RWPE1 (cell line): Measurements from ENCODE around the gene TCTN1.
"Not testable (repeated sequence)": the region's sequence is repeated elsewhere in the genome, so short reads cannot be mapped to it uniquely, and the experiment has no call there.

Source experiments
- CTCF ChIA-PET: fragments of 350-600 bp; sonication (Branson Sonifier 250); formaldehyde crosslinking; extraction: SDS; loops from one replicate; lab custom pipeline; 2021; lab: Yijun Ruan, JAX
- POLR2A ChIA-PET: fragments of 400-600 bp; formaldehyde crosslinking; extraction: SDS; loops from one replicate; lab custom pipeline; 2020; ENCODE audit warnings: antibody characterized with exemption; ENCODE audit not compliant: low non-redundant PET; lab: Yijun Ruan, JAX
- DNase-seq: peaks from one replicate; pipeline ENCODE4 v3.0.0; 2012; ENCODE audit warnings: low spot score
- H3K27ac ChIP-seq: fragments of 450-650 bp; 2 replicates; pipeline ENCODE4 v1.5.1; 2017
- TF ChIP-seq, protein P1 (sequence below): fragments of 450-650 bp; conservative IDR thresholded peaks from 2 replicates; pipeline ENCODE4 v1.5.1; 2017; ENCODE audit warnings: low read depth, mild to moderate bottlenecking

The TCTN1 gene

GRCh38 chr12:110600254-110600653, 13.7 kb upstream of the TCTN1 start:
- no peak overlapping the region for H3K27ac ChIP-seq
- peak; percentile 58 for DNase-seq
- CTCF ChIA-PET, result interaction anchor here (0.7 to 4.1 kb wide), 10 partner anchors 15 to 317 kb away, joined by 3 to 29 read pairs (median 5); partner anchors contain the start of genes ARPC3, FAM216A and GPN3
- POLR2A ChIA-PET, result no interaction called here
- TF ChIP-seq, protein P1, sequence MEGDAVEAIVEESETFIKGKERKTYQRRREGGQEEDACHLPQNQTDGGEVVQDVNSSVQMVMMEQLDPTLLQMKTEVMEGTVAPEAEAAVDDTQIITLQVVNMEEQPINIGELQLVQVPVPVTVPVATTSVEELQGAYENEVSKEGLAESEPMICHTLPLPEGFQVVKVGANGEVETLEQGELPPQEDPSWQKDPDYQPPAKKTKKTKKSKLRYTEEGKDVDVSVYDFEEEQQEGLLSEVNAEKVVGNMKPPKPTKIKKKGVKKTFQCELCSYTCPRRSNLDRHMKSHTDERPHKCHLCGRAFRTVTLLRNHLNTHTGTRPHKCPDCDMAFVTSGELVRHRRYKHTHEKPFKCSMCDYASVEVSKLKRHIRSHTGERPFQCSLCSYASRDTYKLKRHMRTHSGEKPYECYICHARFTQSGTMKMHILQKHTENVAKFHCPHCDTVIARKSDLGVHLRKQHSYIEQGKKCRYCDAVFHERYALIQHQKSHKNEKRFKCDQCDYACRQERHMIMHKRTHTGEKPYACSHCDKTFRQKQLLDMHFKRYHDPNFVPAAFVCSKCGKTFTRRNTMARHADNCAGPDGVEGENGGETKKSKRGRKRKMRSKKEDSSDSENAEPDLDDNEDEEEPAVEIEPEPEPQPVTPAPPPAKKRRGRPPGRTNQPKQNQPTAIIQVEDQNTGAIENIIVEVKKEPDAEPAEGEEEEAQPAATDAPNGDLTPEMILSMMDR, result peak; percentile 35

DNA sequence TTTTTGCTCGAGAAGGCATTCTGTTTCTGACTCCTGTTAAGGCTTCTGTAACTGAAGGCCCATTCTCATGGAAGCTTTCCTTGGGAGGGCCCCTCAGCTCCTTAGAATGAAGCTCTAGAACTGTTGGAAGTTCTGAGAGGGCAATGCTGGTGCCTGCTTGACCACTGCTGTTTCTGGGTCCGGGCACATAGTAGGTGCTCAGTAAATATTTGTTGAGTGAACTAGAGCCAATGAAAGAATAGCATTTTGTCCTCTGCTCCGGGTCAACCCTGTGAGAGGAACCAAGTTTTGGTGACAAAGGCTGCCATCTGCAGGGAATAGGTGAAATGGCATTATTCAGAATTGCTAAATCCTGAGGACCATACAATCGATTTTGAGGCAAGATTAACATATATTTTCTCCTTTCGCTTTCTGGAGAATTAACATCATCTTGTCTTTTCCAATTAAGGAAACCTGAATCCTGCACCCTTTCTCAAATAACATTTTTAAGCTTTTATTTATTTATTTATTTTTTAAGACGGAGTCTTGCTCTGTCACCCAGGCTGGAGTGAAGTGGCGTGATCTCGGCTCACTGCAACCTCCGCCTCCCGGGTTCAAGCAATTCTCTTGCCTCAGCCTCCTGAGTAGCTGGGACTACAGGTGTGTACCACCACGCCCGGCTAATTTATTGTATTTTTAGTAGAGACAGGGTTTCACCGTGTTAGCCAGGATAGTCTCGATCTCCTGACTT, 11.7 kb upstream of the TCTN1 start:
- ChIA-PET CTCF (interaction anchor here (0.6 to 4.1 kb wide), 11 partner anchors 35 to 625 kb away, joined by 3 to 29 read pairs (median 6); partner anchors contain the start of genes ARPC3, FAM216A and GPN3), POLR2A (interaction anchor here (1.4 kb wide), 1 partner anchor 133 kb away, joined by 3 read pairs; the partner anchor contains the start of gene FAM216A)
- not testable (repeated sequence) for H3K27ac ChIP-seq
- TF ChIP-seq, protein P1, result peak; percentile 75
- DNase-seq, result peak; percentile 73

- no peak for DNase-seq
- TF ChIP-seq, protein P1, result no peak
- H3K27ac ChIP-seq, result no peak overlapping the region
- ChIA-PET CTCF (interaction anchor here (0.6 to 0.7 kb wide), 2 partner anchors 504 to 568 kb away, joined by 4 read pairs; no protein-coding TSS in a partner anchor), POLR2A (no interaction called here)
These were observed 7.7 kb upstream of the TCTN1 start for GRCh38 chr12:110606253-110606611.

GRCh38 chr12:110613071-110613770, 708 bp upstream of the TCTN1 start:
- ChIA-PET POLR2A (no interaction called here), CTCF (interaction anchor here (0.6 kb wide), 1 partner anchor 123 kb away, joined by 3 read pairs; no protein-coding TSS in a partner anchor)
- TF ChIP-seq, protein P1, result no peak
- peak overlapping the region; percentile 67 for H3K27ac ChIP-seq
- DNase-seq, result no peak

- no peak overlapping the region for H3K27ac ChIP-seq
- CTCF ChIA-PET, result interaction anchor here (0.6 kb wide), 1 partner anchor 1079 kb away, joined by 3 read pairs; no protein-coding TSS in a partner anchor
- POLR2A ChIA-PET, result no interaction called here
- DNase-seq, result no peak
- TF ChIP-seq, protein P1, result no peak
These were observed 1.2 kb downstream of the TCTN1 start for GRCh38 chr12:110615171-110615570.

DNA sequence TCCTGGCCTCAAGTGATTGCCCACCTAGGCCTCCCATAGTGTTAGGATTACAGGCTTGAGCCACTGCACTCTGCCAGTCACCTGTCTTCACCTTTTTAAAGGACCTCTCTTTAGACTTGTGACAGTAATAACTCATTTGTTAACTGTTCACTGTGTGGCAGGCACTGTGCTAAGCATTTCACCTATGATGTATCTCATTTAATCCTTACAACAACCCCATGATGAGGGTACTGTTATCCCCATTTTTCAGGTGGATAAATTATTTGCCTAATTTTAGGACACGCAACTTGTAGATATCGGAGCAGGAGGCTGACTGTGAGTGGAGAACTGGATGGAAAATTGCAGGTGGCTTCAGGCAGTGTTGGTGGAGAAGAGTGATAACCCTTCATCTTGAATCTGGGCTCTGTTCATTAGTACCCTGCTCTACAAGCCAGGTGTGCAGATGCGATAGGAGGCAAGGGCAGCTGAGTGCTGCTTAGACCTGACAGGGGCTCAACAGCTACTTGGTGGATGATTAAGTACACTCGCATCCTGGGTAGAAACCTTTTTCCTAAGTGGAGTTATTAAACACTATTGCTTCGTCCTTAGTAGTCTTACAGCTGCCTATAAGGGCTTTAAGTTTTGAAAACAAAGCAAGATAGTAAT, 2.7 kb downstream of the TCTN1 start:
- POLR2A ChIA-PET, result no interaction called here

More for the DNA sequence above, 2.7 kb downstream of the TCTN1 start:
- DNase-seq, result no peak
- CTCF ChIA-PET, result interaction anchor here (0.6 kb wide), 1 partner anchor 115 kb away, joined by 3 read pairs; no protein-coding TSS in a partner anchor
- TF ChIP-seq, protein P1, result no peak
- H3K27ac ChIP-seq, result no peak overlapping the region
